G401.6 (cell line): ENCODE measurements around the gene ARPC2.

Experiments
- FAIRE-seq: peaks from 2 replicates; lab custom pipeline; 2012; peaks lifted over from hg19 to GRCh38; lab: Jason Lieb, UNC

ARPC2 gene

GRCh38 chr2:218290316-218291261, 73.6 kb downstream of the ARPC2 start:
- no peak for FAIRE-seq

GRCh38 chr2:218291318-218292047, 74.5 kb downstream of the ARPC2 start:
- FAIRE-seq, result no peak

GRCh38 chr2:218292048-218293014, 75.3 kb downstream of the ARPC2 start, which contains the start of gene TMBIM1:
Gene TMBIM1 (minus strand): TSS chr2:218292503. CDS start chr2:218282141, 10,362 bp downstream.
- FAIRE-seq, result no peak

- FAIRE-seq, result no peak
Measured at GRCh38 chr2:218293715-218294429, 76.9 kb downstream of the ARPC2 start.

GRCh38 chr2:218294430-218295022, 77.5 kb downstream of the ARPC2 start:
- FAIRE-seq, result no peak

- no peak for FAIRE-seq
Measured at GRCh38 chr2:218295029-218295428, 78.0 kb downstream of the ARPC2 start.

- no peak for FAIRE-seq
Measured at GRCh38 chr2:218296200-218296599, 79.2 kb downstream of the ARPC2 start.

- FAIRE-seq, result no peak
Measured at GRCh38 chr2:218296847-218297246, 79.9 kb downstream of the ARPC2 start.

- no peak for FAIRE-seq
Measured at GRCh38 chr2:218298314-218298875, 81.4 kb downstream of the ARPC2 start.

- FAIRE-seq, result no peak
Measured at GRCh38 chr2:218300141-218300540, 83.2 kb downstream of the ARPC2 start.

- peak; percentile 96 for FAIRE-seq
Measured at GRCh38 chr2:218301176-218301819, 84.3 kb downstream of the ARPC2 start.
